Measurements from ENCODE around the gene CYP19A1. TPM values are rescaled to one million over a fixed set of nuclear protein-coding genes. Genes with fewer than 3 reads are reported as not detected.

The CYP19A1 gene
- total RNA-seq, 1 donor from 2014 or later: not detected

- Histone ChIP-seq H3K9me3 (ENCODE audit: low read depth) (no peaks in the 10 kb centered on the region), H3K27me3 (no peaks in the 10 kb centered on the region), H3K4me3 (no peak overlapping the region), H3K79me2 (ENCODE audit: low read depth) (no peaks in the 10 kb centered on the region), H2AFZ (replicated peaks) (no peak overlapping the region), H3K27ac (no peak overlapping the region), H3K4me2 (no peak overlapping the region), H3K9ac (no peak overlapping the region), H3K36me3 (no peaks in the 10 kb centered on the region), H3K4me1 (peaks cover 28% of the 10 kb centered on the region), H3F3A (ENCODE audit: low read depth) (peaks cover 10% of the 10 kb centered on the region), H4K20me1 (ENCODE audit: low read depth) (no peaks in the 10 kb centered on the region)
- no peaks in the 10 kb centered on the region for H3K9me3 Mint-ChIP-seq
- no peak overlapping the region for H3K4me3 Mint-ChIP-seq
- H3K27me3 Mint-ChIP-seq (ENCODE audit: insufficient read depth, low read depth): no peaks in the 10 kb centered on the region
- H3K36me3 Mint-ChIP-seq: no peaks in the 10 kb centered on the region
- H3K4me1 Mint-ChIP-seq: peaks cover 4% of the 10 kb centered on the region
- TF ChIP-seq EZH2phosphoT487 (IDR thresholded peaks at IDR 0.05): no peak
- TF ChIP-seq, protein P1, sequence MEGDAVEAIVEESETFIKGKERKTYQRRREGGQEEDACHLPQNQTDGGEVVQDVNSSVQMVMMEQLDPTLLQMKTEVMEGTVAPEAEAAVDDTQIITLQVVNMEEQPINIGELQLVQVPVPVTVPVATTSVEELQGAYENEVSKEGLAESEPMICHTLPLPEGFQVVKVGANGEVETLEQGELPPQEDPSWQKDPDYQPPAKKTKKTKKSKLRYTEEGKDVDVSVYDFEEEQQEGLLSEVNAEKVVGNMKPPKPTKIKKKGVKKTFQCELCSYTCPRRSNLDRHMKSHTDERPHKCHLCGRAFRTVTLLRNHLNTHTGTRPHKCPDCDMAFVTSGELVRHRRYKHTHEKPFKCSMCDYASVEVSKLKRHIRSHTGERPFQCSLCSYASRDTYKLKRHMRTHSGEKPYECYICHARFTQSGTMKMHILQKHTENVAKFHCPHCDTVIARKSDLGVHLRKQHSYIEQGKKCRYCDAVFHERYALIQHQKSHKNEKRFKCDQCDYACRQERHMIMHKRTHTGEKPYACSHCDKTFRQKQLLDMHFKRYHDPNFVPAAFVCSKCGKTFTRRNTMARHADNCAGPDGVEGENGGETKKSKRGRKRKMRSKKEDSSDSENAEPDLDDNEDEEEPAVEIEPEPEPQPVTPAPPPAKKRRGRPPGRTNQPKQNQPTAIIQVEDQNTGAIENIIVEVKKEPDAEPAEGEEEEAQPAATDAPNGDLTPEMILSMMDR (IDR thresholded peaks at IDR 0.05): no peak
- no peak for TF ChIP-seq EZH2 (IDR thresholded peaks at IDR 0.05)
- no peak for DNase-seq (ENCODE audit: low spot score)
- H3K27ac Mint-ChIP-seq: no peak overlapping the region
Measured at GRCh38 chr15:51366071-51366470, 27.7 kb upstream of the CYP19A1 start.

- no peak overlapping the region for H3K27ac ChIP-seq
- Mint-ChIP-seq H3K36me3 (no peaks in the 10 kb centered on the region), H3K27me3 (ENCODE audit: insufficient read depth, low read depth) (no peaks in the 10 kb centered on the region), H3K4me3 (no peak overlapping the region), H3K9me3 (no peaks in the 10 kb centered on the region), H3K27ac (no peak overlapping the region), H3K4me1 (peaks cover 4% of the 10 kb centered on the region)
- no peak overlapping the region for H2AFZ ChIP-seq (replicated peaks)
- no peaks in the 10 kb centered on the region for H3K36me3 ChIP-seq
- peaks cover 28% of the 10 kb centered on the region for H3K4me1 ChIP-seq
- no peak overlapping the region for H3K4me3 ChIP-seq
- H4K20me1 ChIP-seq (ENCODE audit: low read depth): no peaks in the 10 kb centered on the region
- TF ChIP-seq EZH2 (IDR thresholded peaks at IDR 0.05) (no peak), EZH2phosphoT487 (IDR thresholded peaks at IDR 0.05) (no peak)
- TF ChIP-seq, protein P1 (IDR thresholded peaks at IDR 0.05): no peak
- H3K9me3 ChIP-seq (ENCODE audit: low read depth): no peaks in the 10 kb centered on the region
- H3F3A ChIP-seq (ENCODE audit: low read depth): peaks cover 10% of the 10 kb centered on the region
- DNase-seq (ENCODE audit: low spot score): no peak
- H3K4me2 ChIP-seq: no peak overlapping the region
- H3K79me2 ChIP-seq (ENCODE audit: low read depth): no peaks in the 10 kb centered on the region
- H3K27me3 ChIP-seq: no peaks in the 10 kb centered on the region
- no peak overlapping the region for H3K9ac ChIP-seq
Measured at GRCh38 chr15:51365417-51365816, 27.0 kb upstream of the CYP19A1 start.

DNA sequence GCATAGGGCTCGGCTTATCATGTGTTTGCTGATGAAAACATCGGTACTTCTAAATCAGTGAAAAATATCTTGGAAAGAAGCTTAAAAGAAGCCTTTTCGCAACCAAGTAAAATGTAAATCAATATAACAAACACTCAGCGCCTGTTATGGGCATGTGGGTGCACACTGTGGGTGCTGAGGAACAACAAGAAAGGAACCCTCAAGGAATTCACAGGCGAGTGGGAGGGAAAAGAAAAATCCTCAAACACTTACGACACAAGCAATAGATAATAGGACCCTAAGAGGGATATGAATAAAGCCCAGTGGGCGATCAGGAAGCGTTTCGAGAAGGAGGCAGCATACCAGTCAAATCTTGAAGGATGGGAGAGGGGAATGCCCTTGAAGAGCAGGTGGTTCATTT, 25.0 kb upstream of the CYP19A1 start:
- Mint-ChIP-seq H3K27me3 (ENCODE audit: insufficient read depth, low read depth) (no peaks in the 10 kb centered on the region), H3K27ac (no peak overlapping the region), H3K4me1 (no peaks in the 10 kb centered on the region), H3K9me3 (no peaks in the 10 kb centered on the region), H3K36me3 (no peaks in the 10 kb centered on the region), H3K4me3 (no peak overlapping the region)
- H4K20me1 ChIP-seq (ENCODE audit: low read depth): no peaks in the 10 kb centered on the region
- TF ChIP-seq EZH2phosphoT487 (IDR thresholded peaks at IDR 0.05) (no peak), EZH2 (IDR thresholded peaks at IDR 0.05) (no peak)
- TF ChIP-seq, protein P1 (IDR thresholded peaks at IDR 0.05): no peak
- H3K4me3 ChIP-seq: no peak overlapping the region
- peaks cover 5% of the 10 kb centered on the region for H3F3A ChIP-seq (ENCODE audit: low read depth)
- no peaks in the 10 kb centered on the region for H3K27me3 ChIP-seq
- no peak for DNase-seq (ENCODE audit: low spot score)
- peaks cover 13% of the 10 kb centered on the region for H3K4me1 ChIP-seq
- H2AFZ ChIP-seq (replicated peaks): no peak overlapping the region
- H3K9me3 ChIP-seq (ENCODE audit: low read depth): no peaks in the 10 kb centered on the region
- H3K27ac ChIP-seq: no peak overlapping the region
- no peaks in the 10 kb centered on the region for H3K36me3 ChIP-seq
- H3K4me2 ChIP-seq: no peak overlapping the region
- H3K9ac ChIP-seq: no peak overlapping the region
- no peaks in the 10 kb centered on the region for H3K79me2 ChIP-seq (ENCODE audit: low read depth)
